KMS-11 (cell line): Measurements from ENCODE around the gene CFAP74.

Source experiments
- H2AFZ ChIP-seq: fragments of 200-600 bp; sonication (generic); 2 replicates; pipeline ENCODE4 v1.6.1; 2016; ENCODE audit warnings: antibody characterized with exemption, mixed run types, low read depth
- H3K27ac ChIP-seq: fragments of 200-600 bp; sonication (generic); 2 replicates; pipeline ENCODE4 v1.6.1; 2016; ENCODE audit warnings: mild to moderate bottlenecking, mixed run types
- H3K27me3 ChIP-seq: fragments of 200-600 bp; sonication (generic); 2 replicates; pipeline ENCODE4 v1.6.1; 2017; ENCODE audit warnings: mild to moderate bottlenecking, low read depth, mixed run types, moderate library complexity; ENCODE audit not compliant: insufficient read depth
- H3K36me3 ChIP-seq: fragments of 200-600 bp; sonication (generic); 2 replicates; pipeline ENCODE4 v1.6.1; 2017; ENCODE audit warnings: mild to moderate bottlenecking, mixed run types; ENCODE audit not compliant: insufficient read depth
- H3K4me1 ChIP-seq: fragments of 200-600 bp; sonication (generic); 2 replicates; pipeline ENCODE4 v1.6.1; 2016; ENCODE audit warnings: mild to moderate bottlenecking, low read depth, mixed run types; ENCODE audit not compliant: poor library complexity, severe bottlenecking
- H3K4me2 ChIP-seq: fragments of 200-600 bp; sonication (generic); 2 replicates; pipeline ENCODE4 v1.7.0; 2016; ENCODE audit warnings: mild to moderate bottlenecking, mixed run types
- H3K4me3 ChIP-seq: fragments of 200-600 bp; sonication (generic); IDR thresholded peaks from 2 replicates; pipeline ENCODE4 v1.6.1; 2017; ENCODE audit warnings: low read depth, low read length, mixed read lengths; ENCODE audit not compliant: insufficient read depth
- H3K79me2 ChIP-seq: fragments of 200-600 bp; sonication (generic); 2 replicates; pipeline ENCODE4 v1.6.1; 2016; ENCODE audit warnings: low read depth, mixed run types; ENCODE audit not compliant: insufficient read depth
- H3K9ac ChIP-seq: fragments of 200-600 bp; sonication (generic); 2 replicates; pipeline ENCODE4 v1.6.1; 2016; ENCODE audit warnings: mild to moderate bottlenecking, mixed run types
- H4K20me1 ChIP-seq: fragments of 200-600 bp; sonication (generic); 2 replicates; pipeline ENCODE4 v1.6.1; 2016; ENCODE audit warnings: mild to moderate bottlenecking, mixed run types; ENCODE audit not compliant: insufficient read depth
- CTCF ChIP-seq: fragments of 200-600 bp; sonication (generic); conservative IDR thresholded peaks from 2 replicates; pipeline ENCODE4 v1.6.1; 2017; ENCODE audit warnings: low read depth, mild to moderate bottlenecking, antibody characterized with exemption, low read length, moderate library complexity, mixed read lengths

Gene CFAP74

GRCh38 chr1:2049225-2049717 lies 45.7 kb upstream of the CFAP74 start:
- H3K4me3 ChIP-seq = no peak overlapping the region
- H3K36me3 ChIP-seq = no peaks in the 10 kb centered on the region
- H3K9ac ChIP-seq = no peak overlapping the region
- H3K79me2 ChIP-seq = no peaks in the 10 kb centered on the region
- no peak overlapping the region for H2AFZ ChIP-seq
- H3K27ac ChIP-seq = no peak overlapping the region
- H3K4me2 ChIP-seq = no peak overlapping the region
- no peaks in the 10 kb centered on the region for H4K20me1 ChIP-seq
- no peak for TF ChIP-seq CTCF
- no peaks in the 10 kb centered on the region for H3K4me1 ChIP-seq
- H3K27me3 ChIP-seq = peaks cover 60% of the 10 kb centered on the region

- peaks cover 65% of the 10 kb centered on the region for H3K27me3 ChIP-seq
Measured at GRCh38 chr1:2047749-2048729, 44.5 kb upstream of the CFAP74 start.

GRCh38 chr1:2046953-2047748 lies 43.6 kb upstream of the CFAP74 start:
- Histone ChIP-seq H3K4me1 (no peaks in the 10 kb centered on the region), H3K4me2 (no peak overlapping the region), H3K27ac (no peak overlapping the region), H3K9ac (no peak overlapping the region), H3K4me3 (no peak overlapping the region), H3K79me2 (no peaks in the 10 kb centered on the region), H4K20me1 (no peaks in the 10 kb centered on the region), H2AFZ (no peak overlapping the region), H3K36me3 (no peaks in the 10 kb centered on the region), H3K27me3 (peaks cover 64% of the 10 kb centered on the region)
- no peak for TF ChIP-seq CTCF

More at GRCh38 chr1:2047749-2048729, 44.5 kb upstream of the CFAP74 start:
- Histone ChIP-seq H2AFZ (no peak overlapping the region), H3K4me2 (no peak overlapping the region), H3K4me1 (no peaks in the 10 kb centered on the region), H3K79me2 (no peaks in the 10 kb centered on the region), H4K20me1 (no peaks in the 10 kb centered on the region), H3K4me3 (no peak overlapping the region), H3K27ac (no peak overlapping the region), H3K9ac (no peak overlapping the region), H3K36me3 (no peaks in the 10 kb centered on the region)
- no peak for TF ChIP-seq CTCF

- no peak overlapping the region for H2AFZ ChIP-seq
- H3K9ac ChIP-seq = no peak overlapping the region
- no peak overlapping the region for H3K27ac ChIP-seq
- no peak overlapping the region for H3K4me3 ChIP-seq
- no peaks in the 10 kb centered on the region for H3K4me1 ChIP-seq
- no peaks in the 10 kb centered on the region for H3K79me2 ChIP-seq
- H3K27me3 ChIP-seq = peaks cover 65% of the 10 kb centered on the region
- TF ChIP-seq CTCF = peak; percentile 54
- no peaks in the 10 kb centered on the region for H4K20me1 ChIP-seq
- H3K4me2 ChIP-seq = no peak overlapping the region
- H3K36me3 ChIP-seq = no peaks in the 10 kb centered on the region
Measured at GRCh38 chr1:2046174-2046917, 42.8 kb upstream of the CFAP74 start.
